Suppressor macrophage treated with lipopolysaccharide for 4 hours (primary cell): ENCODE results near the gene TMEM175.

Source experiments
- DNase-seq: peaks from one replicate; pipeline ENCODE4 v3.0.0-alpha.2; 2020

The TMEM175 gene

DNA sequence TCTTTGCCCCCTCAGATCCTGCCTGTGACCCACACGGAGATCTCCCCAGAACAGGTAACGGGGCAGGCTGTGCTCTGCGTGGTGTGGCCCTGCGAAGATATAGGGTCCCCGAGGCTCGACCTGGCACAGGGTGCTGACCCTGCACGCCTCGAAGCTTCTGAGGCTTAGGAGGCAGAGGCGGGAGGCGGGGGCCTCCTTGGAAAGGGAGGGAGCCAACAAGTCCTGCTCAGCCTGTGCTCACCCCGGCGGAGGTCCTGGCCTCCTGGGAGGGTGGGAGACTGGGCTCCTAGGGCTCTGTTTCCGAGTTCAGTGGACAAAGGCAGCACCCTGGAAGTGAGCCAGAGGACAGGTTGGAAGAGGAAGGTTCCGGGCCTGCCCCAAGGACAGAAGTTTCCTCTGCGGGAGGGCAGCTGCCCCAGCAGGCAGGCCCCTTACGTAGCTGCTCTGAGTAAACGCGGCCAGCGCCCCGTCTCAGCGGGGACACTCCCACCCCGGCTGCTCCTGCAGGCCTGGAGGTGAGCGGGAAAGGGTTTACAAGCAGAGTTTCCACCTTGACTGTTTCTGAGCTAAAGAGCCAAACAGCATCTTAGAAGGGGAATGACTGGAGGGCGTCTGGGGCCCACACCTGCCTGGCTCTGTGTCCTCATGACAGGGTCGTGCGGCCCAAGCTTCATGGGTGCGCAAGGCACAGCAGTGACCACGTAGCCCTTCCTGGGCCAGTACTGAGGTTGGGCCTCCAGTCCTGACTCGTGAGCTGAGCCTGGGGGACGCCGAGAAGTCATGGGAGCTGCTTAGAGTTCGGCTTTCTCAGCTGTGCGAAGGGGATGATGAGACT is 16.1 kb downstream of the TMEM175 start:
- no peak for DNase-seq

DNA sequence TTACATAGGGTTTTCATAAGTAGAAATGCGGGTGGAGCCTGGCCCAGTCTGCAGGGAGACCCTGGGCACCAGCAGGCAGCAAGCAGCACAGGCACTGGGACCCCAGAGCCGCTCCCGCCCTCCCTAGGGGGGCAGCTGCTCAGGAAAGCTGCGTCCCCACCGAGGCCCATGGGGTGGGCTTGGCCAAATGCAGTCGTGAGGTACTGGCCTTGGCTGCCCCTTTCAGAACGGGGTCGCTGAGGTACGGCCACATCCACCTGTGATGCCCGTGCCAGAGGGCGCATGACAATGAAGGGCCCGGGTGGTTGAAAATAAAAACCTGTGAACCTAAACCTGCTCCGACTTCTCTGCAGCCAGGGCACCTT is 16.7 kb downstream of the TMEM175 start:
- no peak for DNase-seq

DNA sequence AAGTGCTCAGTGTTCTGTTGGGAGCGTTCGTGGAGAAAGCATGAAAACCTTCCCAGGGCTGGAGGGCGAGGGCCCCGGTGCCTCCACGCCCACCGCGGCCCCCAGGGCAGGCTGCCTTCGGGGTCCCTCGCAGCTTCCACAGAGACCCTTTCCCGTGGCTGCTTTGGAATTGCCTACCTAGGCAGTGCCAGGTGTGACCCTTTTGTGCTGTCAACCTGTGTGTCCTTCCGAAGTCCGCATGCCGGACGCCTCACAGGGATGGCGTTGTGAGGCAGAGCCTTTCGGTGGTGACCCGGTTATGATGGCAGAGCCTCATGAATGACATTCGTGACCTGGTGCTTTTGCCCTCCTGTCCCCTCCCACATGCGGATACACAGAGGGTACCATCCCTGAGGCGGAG is 17.4 kb downstream of the TMEM175 start:
- DNase-seq = no peak

DNA sequence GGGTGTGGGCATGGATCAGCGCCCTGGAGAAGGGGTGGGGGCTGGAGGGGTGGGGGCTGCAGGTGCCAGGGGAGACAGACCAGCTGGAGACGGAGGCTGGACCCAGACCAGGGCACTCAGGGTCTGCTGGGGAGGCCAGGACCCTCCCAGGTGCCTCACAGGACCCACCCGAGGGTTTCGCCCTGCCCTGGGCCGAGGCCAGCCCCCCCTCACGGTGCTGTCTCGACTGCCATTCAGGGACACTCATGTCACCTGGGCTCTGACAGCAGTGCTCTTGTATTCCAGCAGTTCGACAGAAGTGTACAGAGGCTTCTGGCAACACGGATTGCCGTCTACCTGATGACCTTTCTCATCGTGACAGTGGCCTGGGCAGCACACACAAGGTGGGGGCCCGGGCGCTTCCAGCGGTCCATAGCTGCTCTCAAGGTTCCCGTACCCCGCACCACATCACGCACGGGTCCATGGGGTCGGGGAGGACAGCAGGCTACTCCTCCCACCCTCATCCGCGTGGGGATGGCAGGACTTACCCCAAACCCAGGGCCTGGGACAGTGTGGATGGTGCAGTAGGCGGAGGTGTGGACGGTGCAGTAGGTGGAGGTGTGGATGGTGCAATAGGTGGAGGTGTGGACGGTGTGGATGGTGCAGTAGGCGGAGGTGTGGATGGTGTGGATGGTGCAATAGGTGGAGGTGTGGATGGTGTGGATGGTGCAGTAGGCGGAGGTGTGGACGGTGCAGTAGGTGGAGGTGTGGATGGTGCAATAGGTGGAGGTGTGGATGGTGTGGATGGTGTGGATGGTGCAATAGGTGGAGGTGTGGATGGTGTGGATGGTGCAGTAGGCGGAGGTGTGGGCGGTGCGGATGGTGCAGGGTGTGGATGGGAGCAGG is 18.1 kb downstream of the TMEM175 start:
- DNase-seq = no peak

DNA sequence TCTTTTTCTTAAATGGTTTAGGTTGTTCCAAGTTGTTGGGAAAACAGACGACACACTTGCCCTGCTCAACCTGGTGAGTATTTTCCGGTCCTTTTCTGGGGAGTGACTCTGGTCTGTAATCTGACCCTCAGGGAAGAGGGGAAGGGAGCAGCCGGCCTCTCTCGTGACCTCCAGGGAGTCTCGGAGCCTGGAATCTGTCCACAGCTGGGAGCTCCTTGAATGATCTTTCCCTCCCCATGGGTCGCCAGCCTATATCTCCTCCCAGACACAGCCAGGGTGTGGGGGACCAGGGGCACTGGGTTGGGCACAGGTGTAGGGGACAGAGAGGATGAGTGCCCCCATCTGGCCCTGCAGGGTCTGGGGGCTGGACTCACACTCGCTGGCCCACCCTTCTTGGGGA is 18.9 kb downstream of the TMEM175 start:
- DNase-seq = no peak

DNA sequence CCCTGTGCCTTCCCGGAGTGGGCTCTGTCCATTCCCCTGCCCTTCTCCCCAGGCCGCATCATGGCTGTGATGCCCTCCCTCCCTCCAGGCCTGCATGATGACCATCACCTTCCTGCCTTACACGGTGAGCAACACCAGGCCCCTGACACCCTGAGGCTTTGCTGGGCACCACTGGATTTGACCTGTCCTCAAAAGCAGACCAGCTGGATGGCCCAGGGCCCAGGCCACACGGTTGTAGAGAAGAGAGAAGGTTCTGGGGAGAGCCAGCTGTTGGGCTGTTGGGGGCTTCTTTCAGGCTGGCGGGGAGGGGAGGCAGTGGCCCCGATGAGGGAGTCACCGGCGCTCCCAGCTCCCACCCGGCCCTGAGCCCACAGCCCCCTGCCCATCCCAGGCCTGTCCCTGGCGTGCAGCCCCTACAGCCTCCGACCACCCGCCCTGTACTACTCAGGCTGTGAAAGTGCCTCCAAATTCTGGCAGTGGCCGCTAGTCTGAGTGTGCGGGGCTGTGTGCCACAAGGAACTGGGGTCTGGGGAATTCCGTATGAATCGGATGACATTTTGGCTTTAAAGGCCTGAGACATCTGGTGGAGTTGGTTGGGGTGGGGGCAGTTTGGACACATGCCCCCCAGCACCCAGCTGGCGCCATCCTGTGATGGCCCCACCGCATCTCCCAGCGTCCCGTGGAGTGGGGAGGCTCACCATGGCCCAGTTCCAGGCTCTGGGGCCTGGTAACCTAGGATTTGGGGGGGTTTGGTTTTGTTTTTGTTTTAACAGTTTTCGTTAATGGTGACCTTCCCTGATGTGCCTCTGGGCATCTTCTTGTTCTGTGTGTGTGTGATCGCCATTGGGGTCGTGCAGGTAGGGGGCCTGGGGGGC is 19.6 kb downstream of the TMEM175 start:
- no peak for DNase-seq

DNA sequence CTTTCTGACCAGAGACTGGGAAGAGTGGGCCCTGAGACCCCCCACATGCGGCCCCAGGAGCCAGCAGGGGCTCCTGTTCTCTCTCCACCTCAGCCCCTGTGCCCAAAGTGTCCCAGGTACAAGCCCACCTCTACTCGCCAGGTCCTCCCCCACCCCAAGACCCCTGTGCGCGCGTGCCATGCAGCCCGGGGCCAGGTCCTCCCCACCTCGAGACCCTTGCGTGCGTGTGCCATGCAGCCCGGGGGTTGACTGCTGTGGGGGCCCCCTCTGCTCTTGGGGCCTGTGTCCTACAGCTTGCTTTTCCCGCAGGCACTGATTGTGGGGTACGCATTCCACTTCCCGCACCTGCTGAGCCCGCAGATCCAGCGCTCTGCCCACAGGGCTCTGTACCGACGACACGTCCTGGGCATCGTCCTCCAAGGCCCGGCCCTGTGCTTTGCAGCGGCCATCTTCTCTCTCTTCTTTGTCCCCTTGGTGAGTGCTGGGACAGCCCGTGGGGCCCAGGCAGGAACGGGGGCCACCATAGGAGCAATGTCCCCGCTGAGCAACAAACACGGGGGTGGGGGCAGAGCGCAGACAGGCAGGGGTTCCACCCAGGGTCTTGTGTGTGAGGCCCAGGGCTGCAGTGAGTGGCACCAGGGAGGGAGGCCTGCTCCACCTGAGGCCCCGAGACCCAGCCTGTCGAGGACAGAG is 20.8 kb downstream of the TMEM175 start:
- no peak for DNase-seq

DNA sequence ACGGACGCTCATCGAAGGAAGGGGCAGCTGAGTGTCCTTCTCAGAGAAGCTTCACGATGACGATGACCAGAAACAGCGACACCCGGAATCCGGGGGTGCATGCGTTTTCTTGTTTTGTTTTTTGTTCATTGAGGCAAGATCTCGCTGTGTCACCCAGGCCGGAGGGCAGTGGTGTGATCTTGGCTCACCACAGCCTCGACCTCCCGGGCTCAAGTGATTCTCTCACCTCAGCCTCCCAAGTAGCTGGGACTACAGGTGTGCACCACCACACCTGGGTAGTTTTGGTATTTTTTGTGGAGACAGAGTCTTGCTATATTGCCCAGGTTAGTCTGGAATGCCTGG is 21.3 kb downstream of the TMEM175 start:
- DNase-seq = no peak

DNA sequence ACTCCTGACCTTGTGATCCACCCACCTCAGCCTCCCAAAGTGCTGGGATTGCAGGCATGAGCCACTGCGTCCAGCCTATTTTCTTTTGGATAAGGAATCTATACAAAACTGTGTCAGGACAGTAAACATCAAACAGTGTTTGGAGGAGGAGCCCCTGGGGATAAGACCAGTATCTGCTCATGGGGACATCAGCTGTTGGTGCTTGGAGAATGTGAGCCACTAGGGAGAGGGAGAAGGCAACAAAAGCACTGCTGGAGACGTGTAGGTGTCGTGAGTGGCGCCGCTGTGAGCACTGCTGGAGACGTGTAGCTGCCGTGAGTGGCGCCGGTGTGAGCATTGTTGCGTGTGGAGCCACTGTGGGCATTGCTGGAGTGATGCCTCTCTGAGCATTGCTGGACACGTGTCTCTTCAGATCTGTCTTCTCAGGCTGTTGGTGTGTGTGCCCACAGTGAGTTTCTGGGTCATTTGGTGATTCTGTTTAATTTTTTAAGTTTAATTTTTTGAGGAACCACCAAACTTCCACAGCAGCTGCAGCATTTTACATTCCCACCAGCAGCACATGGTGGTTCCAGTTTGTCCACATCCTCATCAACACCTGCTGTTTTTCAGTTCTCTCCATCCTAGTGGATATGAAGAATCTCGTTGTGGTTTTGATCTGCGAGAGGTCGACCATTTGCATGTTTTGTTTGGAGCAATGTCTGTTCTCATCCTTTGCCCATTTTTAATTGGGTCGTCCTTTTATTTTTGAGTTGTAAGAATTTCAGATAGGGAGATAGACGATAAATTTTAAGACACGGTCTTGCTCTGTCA is 22.2 kb downstream of the TMEM175 start:
- no peak for DNase-seq

DNA sequence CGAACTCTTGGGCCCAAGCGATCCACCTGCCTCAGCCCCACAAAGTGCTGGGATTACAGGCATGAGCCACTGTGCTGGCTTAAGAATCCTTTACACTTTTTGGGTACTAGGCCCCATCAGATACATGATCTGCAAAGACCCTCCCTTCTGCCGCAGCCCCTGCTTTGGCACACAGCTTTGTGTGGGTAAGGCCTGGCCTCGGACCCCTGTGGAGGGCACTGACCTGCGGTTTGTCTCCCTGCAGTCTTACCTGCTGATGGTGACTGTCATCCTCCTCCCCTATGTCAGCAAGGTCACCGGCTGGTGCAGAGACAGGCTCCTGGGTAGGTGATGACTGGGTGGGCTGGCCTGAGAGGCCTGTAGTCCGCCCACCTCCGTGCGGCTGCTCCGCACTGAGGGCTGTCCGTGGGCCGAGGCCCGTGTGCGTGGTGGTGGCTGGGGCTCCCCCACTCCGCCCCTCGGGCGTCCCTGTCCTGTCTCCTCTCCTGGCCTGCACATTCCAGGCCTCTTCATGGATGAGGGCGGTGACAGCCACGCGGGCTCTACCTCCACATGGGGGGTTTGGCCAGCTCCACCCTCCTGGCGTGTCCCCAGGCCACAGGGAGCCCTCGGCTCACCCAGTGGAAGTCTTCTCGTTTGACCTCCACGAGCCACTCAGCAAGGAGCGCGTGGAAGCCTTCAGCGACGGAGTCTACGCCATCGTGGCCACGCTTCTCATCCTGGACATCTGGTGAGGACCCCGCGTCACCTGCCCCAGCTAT is 23.1 kb downstream of the TMEM175 start:
- no peak for DNase-seq

DNA sequence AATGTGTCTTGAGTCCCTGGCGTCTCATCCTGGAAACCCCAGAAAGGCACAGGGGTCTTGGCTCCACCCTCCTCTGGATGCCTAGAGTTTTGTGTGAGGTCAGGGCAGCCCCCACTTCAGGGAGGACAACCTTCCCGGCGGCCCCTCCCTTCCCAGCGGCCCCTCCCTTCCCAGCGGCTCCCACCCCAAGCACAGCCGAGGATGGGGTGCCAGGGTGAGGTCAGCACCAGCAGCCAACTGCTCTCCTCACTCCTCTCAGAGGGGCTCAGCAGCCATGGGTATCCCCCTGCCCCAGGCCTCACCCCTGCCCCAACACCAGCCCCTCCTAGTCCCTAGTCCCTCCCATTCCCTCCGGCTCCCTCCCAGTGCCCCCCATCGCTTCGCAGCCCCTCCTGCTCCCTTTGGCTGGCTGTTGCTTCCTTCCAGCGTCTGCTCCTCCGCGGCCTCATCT is 23.7 kb downstream of the TMEM175 start:
- DNase-seq = no peak

DNA sequence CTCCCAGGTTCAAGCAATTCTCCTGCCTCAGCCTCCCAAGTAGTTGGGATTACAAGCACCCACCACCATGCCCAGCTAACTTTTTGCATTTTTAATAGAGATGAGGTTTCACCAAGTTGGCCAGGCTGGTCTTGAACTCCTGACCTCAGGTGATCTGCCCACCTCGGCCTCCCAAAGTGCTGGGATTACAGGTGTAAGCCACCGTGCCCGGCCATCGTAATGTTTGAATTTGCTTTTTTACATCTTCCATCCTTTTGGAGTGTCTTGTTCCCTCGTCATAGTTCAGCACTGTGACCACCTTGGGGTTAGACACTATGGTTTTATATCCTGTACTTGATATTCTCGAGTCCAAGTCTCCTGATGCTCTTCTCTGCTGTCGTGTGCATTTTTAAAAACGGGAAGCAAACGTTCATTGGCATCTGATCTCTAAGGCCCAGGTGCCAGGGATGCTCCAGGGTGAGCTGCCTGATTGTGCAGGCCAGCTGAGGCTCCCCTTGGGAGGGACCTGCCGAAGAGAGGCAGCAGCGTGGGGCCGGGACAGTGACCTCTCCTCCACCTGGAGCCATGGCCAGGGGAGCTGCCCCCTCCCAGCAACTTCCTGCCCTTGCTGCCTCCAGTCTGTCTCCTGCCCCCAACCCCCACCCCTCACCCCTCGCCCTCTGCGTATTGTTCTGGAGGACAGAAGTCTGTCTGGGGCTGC is 24.4 kb downstream of the TMEM175 start:
- DNase-seq = no peak

DNA sequence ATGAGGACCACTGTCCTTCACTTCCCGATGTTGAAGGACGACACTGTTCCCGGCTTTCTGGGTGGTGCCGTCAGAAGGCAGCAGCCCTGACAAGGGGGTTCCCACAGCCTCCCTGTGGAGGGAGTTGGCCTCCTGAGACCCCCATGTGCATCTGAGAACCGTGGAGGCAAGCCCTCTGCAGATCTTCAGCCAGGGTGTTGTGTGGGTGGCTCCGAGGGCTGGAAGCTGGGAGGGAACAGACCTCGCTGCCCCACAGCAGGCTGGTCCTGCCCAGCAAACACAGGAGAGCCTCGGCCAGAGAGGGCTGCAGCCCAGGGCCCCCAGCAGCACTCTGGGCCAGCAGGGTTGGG is 24.9 kb downstream of the TMEM175 start:
- no peak for DNase-seq

DNA sequence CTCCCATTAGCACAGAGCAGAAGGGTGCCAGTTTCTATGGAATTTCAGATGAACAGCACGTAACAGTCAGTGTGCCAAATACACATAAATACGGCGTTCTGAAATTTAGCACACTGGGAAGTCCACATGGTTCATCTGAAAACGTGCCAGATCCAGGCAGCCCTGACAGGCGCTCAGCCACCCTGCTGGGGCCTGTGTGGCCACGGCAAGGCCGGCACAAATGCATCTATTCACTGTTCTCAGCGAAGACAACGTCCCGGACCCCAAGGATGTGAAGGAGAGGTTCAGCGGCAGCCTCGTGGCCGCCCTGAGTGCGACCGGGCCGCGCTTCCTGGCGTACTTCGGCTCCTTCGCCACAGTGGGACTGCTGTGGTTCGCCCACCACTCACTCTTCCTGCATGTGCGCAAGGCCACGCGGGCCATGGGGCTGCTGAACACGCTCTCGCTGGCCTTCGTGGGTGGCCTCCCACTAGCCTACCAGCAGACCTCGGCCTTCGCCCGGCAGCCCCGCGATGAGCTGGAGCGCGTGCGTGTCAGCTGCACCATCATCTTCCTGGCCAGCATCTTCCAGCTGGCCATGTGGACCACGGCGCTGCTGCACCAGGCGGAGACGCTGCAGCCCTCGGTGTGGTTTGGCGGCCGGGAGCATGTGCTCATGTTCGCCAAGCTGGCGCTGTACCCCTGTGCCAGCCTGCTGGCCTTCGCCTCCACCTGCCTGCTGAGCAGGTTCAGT is 25.5 kb downstream of the TMEM175 start:
- no peak for DNase-seq

DNA sequence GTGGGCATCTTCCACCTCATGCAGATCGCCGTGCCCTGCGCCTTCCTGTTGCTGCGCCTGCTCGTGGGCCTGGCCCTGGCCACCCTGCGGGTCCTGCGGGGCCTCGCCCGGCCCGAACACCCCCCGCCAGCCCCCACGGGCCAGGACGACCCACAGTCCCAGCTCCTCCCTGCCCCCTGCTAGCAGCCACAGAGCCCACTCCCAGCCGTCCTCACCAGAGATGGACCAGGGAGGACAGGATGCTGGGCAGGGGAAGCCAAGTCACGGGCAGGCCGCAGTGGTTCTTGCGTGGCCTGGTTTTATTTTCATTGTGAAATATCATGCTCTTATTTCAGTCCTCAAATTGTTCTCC is 26.0 kb downstream of the TMEM175 start:
- DNase-seq = no peak

DNA sequence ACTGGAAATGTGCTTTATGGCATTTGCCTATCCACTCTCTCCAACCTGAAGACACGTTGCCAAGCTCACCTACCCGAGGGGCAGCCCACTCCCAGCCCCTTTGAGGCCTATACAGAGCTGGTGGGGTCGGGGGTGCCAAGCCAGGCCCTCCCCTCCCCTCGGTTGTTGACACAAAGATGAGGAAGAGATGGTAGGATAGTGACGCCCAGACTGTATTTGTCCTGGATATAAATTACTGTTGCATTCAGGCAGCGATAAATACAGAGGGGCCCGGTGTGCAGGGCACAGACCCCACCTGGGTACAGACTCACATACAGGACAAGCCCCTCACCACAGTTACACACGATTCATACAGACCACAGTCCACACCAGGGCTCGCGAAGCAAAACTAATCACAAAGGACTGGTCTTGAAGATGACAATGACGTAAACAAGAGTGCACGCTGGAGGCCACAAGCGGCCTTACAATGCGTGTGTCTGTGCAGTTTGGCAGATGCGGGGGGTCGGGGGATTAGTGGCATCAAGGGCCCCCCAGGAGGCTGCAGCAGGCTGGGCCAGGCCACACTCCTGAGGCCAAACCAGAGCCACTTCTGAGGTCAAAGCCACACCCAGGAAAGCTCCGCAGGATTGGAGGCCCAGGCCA is 26.6 kb downstream of the TMEM175 start:
- no peak for DNase-seq

DNA sequence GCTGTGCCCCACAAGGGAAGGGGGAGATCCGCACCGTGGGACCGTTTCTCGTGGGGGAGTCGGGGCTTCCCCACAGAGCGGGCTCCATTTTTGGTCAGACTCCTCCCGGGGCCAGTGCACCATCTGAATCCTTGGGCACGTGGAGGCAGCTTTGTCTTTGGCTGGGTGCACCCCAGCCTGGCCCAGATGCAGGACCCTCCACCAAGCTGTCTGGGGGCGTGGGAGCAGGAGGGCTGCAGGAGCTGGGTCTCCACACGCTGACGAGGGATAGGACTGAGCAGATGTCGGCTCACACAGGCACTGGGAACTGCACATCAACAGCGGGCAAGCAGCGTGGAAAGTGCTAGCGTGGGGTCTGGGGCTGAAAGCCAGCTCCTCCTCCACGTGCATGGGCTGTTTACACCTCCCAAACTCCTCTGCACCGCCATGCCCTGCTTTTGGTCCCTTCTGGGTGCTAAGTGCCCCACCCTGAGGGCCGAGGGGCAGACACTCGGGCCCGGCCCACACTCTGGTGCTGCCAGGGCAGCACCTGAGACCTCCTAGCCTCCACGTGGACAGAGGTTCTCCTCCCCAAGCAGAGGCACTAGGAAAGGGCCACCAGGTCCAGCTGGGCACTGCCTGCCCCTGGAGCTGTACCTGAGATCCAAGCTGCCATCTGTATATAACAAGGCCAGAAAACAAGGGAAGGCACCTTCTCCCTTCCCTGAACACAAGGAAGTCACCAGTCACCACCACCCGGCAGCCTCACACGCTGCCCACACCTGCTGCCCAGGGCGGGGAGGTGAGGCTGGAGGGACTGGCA is 27.3 kb downstream of the TMEM175 start:
- DNase-seq = no peak

DNA sequence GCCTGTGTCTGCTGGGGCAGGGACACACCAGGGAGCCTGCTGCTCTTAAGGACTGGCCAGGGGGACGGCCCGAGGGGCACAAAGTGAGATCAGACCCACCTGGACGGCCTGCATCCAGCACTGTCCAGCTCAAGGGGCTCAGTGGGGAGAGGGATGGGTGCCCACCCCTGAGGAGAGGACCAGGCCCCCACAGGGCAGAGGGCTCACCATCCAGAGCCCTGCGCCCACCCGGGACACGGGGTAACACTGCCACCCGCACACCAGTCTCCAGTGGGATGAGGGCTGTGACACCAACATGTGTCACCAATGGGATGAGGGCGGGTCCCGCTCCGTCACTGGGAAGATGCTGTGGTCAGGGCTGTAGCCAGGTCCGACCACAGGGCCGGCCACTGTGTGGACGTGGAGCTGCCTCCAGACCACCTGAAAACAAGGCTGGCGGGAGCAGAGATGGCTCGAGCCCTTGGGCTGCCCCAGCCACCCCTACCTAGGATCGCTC is 27.9 kb downstream of the TMEM175 start:
- DNase-seq = no peak
